Endothelial cell of umbilical vein (primary cell): Measurements from ENCODE around the gene MRNIP. TPM values are rescaled to one million over a fixed set of nuclear protein-coding genes. Genes with fewer than 3 reads are reported as not detected.

Source experiments
- BruUV-seq: library from RNA; stranded (reverse); fragments of 400-500 nt; replicated peaks from 2 replicates; lab custom pipeline; 2021; lab: Mats Ljungman, UMichigan
- CTCF ChIA-PET: fragments of 300-600, 350-600 bp; sonication (Branson Sonifier 250); formaldehyde crosslinking; loops from one replicate; lab custom pipeline; 2021; ENCODE audit warnings: antibody characterized with exemption, inconsistent platforms; lab: Charles Lee
- POLR2A ChIA-PET: fragments of 300-600, 350-600 bp; sonication (Branson Sonifier 250); formaldehyde crosslinking; loops from one replicate; lab custom pipeline; 2021; ENCODE audit warnings: antibody characterized with exemption, inconsistent platforms; lab: Charles Lee
- DNase-seq: peaks from one replicate; pipeline ENCODE4 v3.0.0-alpha.2; 2011; ENCODE audit warnings: low read depth, low spot score
- FAIRE-seq: peaks from 2 replicates; lab custom pipeline; 2011; peaks lifted over from hg19 to GRCh38; lab: Jason Lieb, UNC
- H2AFZ ChIP-seq: 2 replicates; pipeline ENCODE4 v1.6.0; 2012; ENCODE audit warnings: low read depth, low read length, control low read depth, inconsistent platforms
- H3K27ac ChIP-seq: 2 replicates; pipeline ENCODE4 v1.5.1; 2011; ENCODE audit warnings: low read depth, mild to moderate bottlenecking, control low read depth, low read length, moderate library complexity; ENCODE audit not compliant: insufficient read depth
- H3K27me3 ChIP-seq, 2 experiments: 2 replicates each; pipeline versions ENCODE4 v1.6.0 to v1.6.1; 2011; ENCODE audit warnings: low read length in 2 of 2, mixed read lengths in 1 of 2; ENCODE audit not compliant: control insufficient read depth in 2 of 2, insufficient read depth in 2 of 2
- H3K36me3 ChIP-seq, 2 experiments: 2 replicates in 1 of 2; 3 replicates in 1 of 2; pipeline ENCODE4 v1.5.1; 2011; ENCODE audit warnings: low read length in 2 of 2, mild to moderate bottlenecking in 1 of 2, moderate library complexity in 1 of 2; ENCODE audit not compliant: control insufficient read depth in 2 of 2, insufficient read depth in 2 of 2; ENCODE audit errors: extremely low read depth in 1 of 2
- H3K4me1 ChIP-seq: 3 replicates; pipeline ENCODE4 v1.5.1; 2011; ENCODE audit warnings: mild to moderate bottlenecking, low read length; ENCODE audit not compliant: control insufficient read depth, insufficient read depth; ENCODE audit errors: extremely low read depth
- H3K4me2 ChIP-seq: 2 replicates; pipeline ENCODE4 v1.6.1; 2011; ENCODE audit warnings: low read length, control low read depth, mixed read lengths; ENCODE audit not compliant: insufficient read depth
- H3K4me3 ChIP-seq, 3 experiments: fragments of 200-600 bp in 1 of 3; sonication (generic), shearing (Covaris generic) in 1 of 3; replicated peaks in 1 of 3; 2 replicates each; pipeline ENCODE4 v1.5.1; 2011 to 2016; ENCODE audit warnings: control low read depth in 3 of 3, low read length in 3 of 3, mild to moderate bottlenecking in 2 of 3, inconsistent platforms in 1 of 3, low read depth in 1 of 3, moderate library complexity in 1 of 3; ENCODE audit not compliant: insufficient read depth in 1 of 3
- H3K79me2 ChIP-seq: 2 replicates; pipeline ENCODE4 v1.6.0; 2012; ENCODE audit warnings: low read length, inconsistent platforms; ENCODE audit not compliant: control insufficient read depth, insufficient read depth
- H3K9ac ChIP-seq: replicated peaks from 2 replicates; pipeline ENCODE3; 2011; ENCODE audit warnings: low read length, control low read depth; ENCODE audit not compliant: insufficient read depth; ENCODE audit errors: extremely low read depth
- H3K9me1 ChIP-seq: replicated peaks from 3 replicates; pipeline ENCODE4 v1.6.0; 2011; ENCODE audit warnings: mild to moderate bottlenecking, low read length; ENCODE audit not compliant: control insufficient read depth, insufficient read depth; ENCODE audit errors: extremely low read depth
- H3K9me3 ChIP-seq: replicated peaks from 2 replicates; pipeline ENCODE4 v1.5.1; 2012; ENCODE audit warnings: low read length, inconsistent platforms; ENCODE audit not compliant: control insufficient read depth, insufficient read depth
- H4K20me1 ChIP-seq: replicated peaks from 2 replicates; pipeline ENCODE3; 2011; ENCODE audit warnings: mild to moderate bottlenecking, low read length; ENCODE audit not compliant: control insufficient read depth, insufficient read depth; ENCODE audit errors: extremely low read depth
- CTCF ChIP-seq, 2 donors: IDR thresholded peaks; 1 replicate in 1 of 2; 2 replicates in 1 of 2; pipeline ENCODE4 v1.5.1; 2011; ENCODE audit warnings: low read length in 2 of 2, mild to moderate bottlenecking in 2 of 2, moderate library complexity in 2 of 2, control low read depth in 1 of 2, inconsistent platforms in 1 of 2, low read depth in 1 of 2; ENCODE audit not compliant: insufficient read depth in 1 of 2; ENCODE audit errors: extremely low read depth in 1 of 2
- EZH2 ChIP-seq: IDR thresholded peaks from 2 replicates; pipeline ENCODE4 v1.6.1; 2012; ENCODE audit warnings: borderline replicate concordance, low read depth, mild to moderate bottlenecking, moderate library complexity, low read length, inconsistent platforms; ENCODE audit not compliant: severe bottlenecking
- FOS ChIP-seq: IDR thresholded peaks from 2 replicates; pipeline ENCODE4 v1.6.1; 2011; ENCODE audit warnings: mild to moderate bottlenecking, low read length, moderate library complexity, borderline replicate concordance; ENCODE audit not compliant: insufficient read depth
- GATA2 ChIP-seq: IDR thresholded peaks from 2 replicates; pipeline ENCODE4 v1.7.0; 2011; ENCODE audit warnings: low read depth, mild to moderate bottlenecking, moderate library complexity, mixed read lengths, low read length; ENCODE audit not compliant: insufficient read length, insufficient read depth
- JUN ChIP-seq: IDR thresholded peaks from 2 replicates; pipeline ENCODE4 v1.6.1; 2011; ENCODE audit warnings: borderline replicate concordance, low read depth; ENCODE audit not compliant: insufficient read length, insufficient read depth
- MAX ChIP-seq: IDR thresholded peaks from 2 replicates; pipeline ENCODE4 v1.6.1; 2011; ENCODE audit not compliant: insufficient read depth, insufficient read length
- MYC ChIP-seq: IDR thresholded peaks from one replicate; pipeline ENCODE4 v1.6.1; 2011; ENCODE audit warnings: mild to moderate bottlenecking, low read depth, low read length
- POLR2A ChIP-seq: IDR thresholded peaks from 2 replicates; pipeline ENCODE4 v1.6.1; 2012; ENCODE audit warnings: low read depth, mild to moderate bottlenecking, control low read depth, low read length
- POLR2AphosphoS5 ChIP-seq: IDR thresholded peaks from 2 replicates; pipeline ENCODE4 v1.6.1; 2012; ENCODE audit warnings: low read depth, mild to moderate bottlenecking, control low read depth, low read length, moderate library complexity; ENCODE audit not compliant: insufficient read depth
- dilution Hi-C: fragments of 300-500 bp; cut with MboI; formaldehyde crosslinking; loops from one replicate; pipeline ENCODE4 v1.15.0; 2019; ENCODE audit warnings: low sequenced_read_pairs; ENCODE audit not compliant: extremely low pct_ligation_motif_present
- intact Hi-C: fragments of 100-400 bp; cut with micrococcal nuclease; formaldehyde crosslinking; loops from one replicate; pipeline ENCODE4 v1.10.0; 2022
- polyA plus RNA-seq, 4 experiments: library from polyadenylated mRNA; depleted of rRNA in 3 of 4; stranded (reverse) in 3 of 4; unstranded in 1 of 4; fragments of >200 nt; gene quantifications; 2 replicates each; pipeline versions ENCODE4 v1.2.1 to v1.2.3, GENCODE V29; 2011 to 2012; ENCODE audit warnings: missing spikeins in 1 of 4
- total RNA-seq: library from RNA; stranded (reverse); gene quantifications from 2 replicates; pipeline ENCODE4 v1.2.3, GENCODE V29; 2021

The MRNIP gene
- total and polyA plus RNA-seq, 2 donors (not counting 3 experiments of a cell fraction or from before 2014, with no cell fraction given), result 17.1 to 19.1 TPM

- FAIRE-seq (no peak), DNase-seq (no peak)
- CTCF ChIA-PET, result no interaction called here
- Histone ChIP-seq H3K9ac (no peak overlapping the region), H4K20me1 (no peaks in the 10 kb centered on the region), H3K9me1 (no peaks in the 10 kb centered on the region), H3K9me3 (peaks cover 3% of the 10 kb centered on the region), H3K4me3 (no peak overlapping the region), H3K36me3 (peaks cover 7 to 50% of the 10 kb centered on the region in 2 experiments), H3K4me1 (no peaks in the 10 kb centered on the region), H3K79me2 (no peaks in the 10 kb centered on the region), H2AFZ (no peak overlapping the region), H3K27me3 (no peaks in the 10 kb centered on the region), H3K4me2 (no peak overlapping the region), H3K27ac (no peak overlapping the region)
- no peak for TF ChIP-seq POLR2A
- no peak for TF ChIP-seq MAX
- no peak for TF ChIP-seq POLR2AphosphoS5
- no peak for TF ChIP-seq CTCF (IDR thresholded peaks at IDR 0.05; ENCODE audit: extremely low read depth in 1 of 2, insufficient read depth in 1 of 2, low read depth in 1 of 2, low read length in 2 of 2)
- TF ChIP-seq MYC, result no peak
- TF ChIP-seq EZH2, result no peak
- no peak for TF ChIP-seq GATA2
- no peak for TF ChIP-seq JUN
- no peak for TF ChIP-seq FOS
- no TSS peak for BruUV-seq
- intact Hi-C loops, result no loop called here
- POLR2A ChIA-PET, result interaction anchor here (0.6 kb wide), 1 partner anchor 20 kb away, joined by 4 read pairs; no protein-coding TSS in a partner anchor
- dilution Hi-C loops, result no loop called here
These were observed 19.8 kb upstream of the MRNIP start for GRCh38 chr5:179878222-179879002.
